ELF-1 (cell line): ENCODE data around the gene PSMB4.
"Not testable (repeated sequence)": the region's sequence is repeated elsewhere in the genome, so short reads cannot be mapped to it uniquely, and the experiment has no call there.

ENCODE experiments used
- DNase-seq: peaks from one replicate; pipeline ENCODE4 v3.0.0-alpha.2; 2016; ENCODE audit warnings: low read depth, low spot score

Gene PSMB4

GRCh38 chr1:151437396-151437795 lies 38.0 kb downstream of the PSMB4 start:
- DNase-seq = not testable (repeated sequence)

- DNase-seq = peak; percentile 72
These were observed 44.7 kb downstream of the PSMB4 start for GRCh38 chr1:151443846-151444782.

- no peak for DNase-seq
These were observed 45.4 kb downstream of the PSMB4 start for GRCh38 chr1:151444783-151445177.

GRCh38 chr1:151447696-151448095 lies 48.3 kb downstream of the PSMB4 start:
- no peak for DNase-seq
